HepG2 (cell line): Measurements from ENCODE around the gene SMAD6. TPM values are rescaled to one million over a fixed set of nuclear protein-coding genes. Genes with fewer than 3 reads are reported as not detected.
A peak's percentile ranks its signal among the peaks of the same experiment; 100 is the strongest.

Experiments used
- ELF4 ChIP-seq: sonication (generic); formaldehyde crosslinking; IDR thresholded peaks from 2 replicates; pipeline ENCODE4 v1.5.0; 2020; ENCODE audit warnings: missing genetic modification reagents, mild to moderate bottlenecking, moderate library complexity, borderline replicate concordance
- HOXA5 ChIP-seq: sonication (generic); formaldehyde crosslinking; IDR thresholded peaks from 2 replicates; pipeline ENCODE4 v1.4.0; 2020; ENCODE audit warnings: missing genetic modification reagents
- MAFF ChIP-seq: IDR thresholded peaks from 2 replicates; pipeline ENCODE4 v1.6.1; 2011; ENCODE audit warnings: low read depth, low read length, improper control_type of control experiment
- MEIS2 ChIP-seq: sonication (generic); formaldehyde crosslinking; IDR thresholded peaks from 2 replicates; pipeline ENCODE4 v1.9.0; 2021; ENCODE audit warnings: mild to moderate bottlenecking, missing genetic modification reagents
- MYC ChIP-seq: sonication (generic); formaldehyde crosslinking; IDR thresholded peaks from 2 replicates; pipeline ENCODE4 v1.9.0; 2021; ENCODE audit warnings: missing genetic modification reagents, borderline replicate concordance
- NFE2 ChIP-seq: sonication (generic); formaldehyde crosslinking; IDR thresholded peaks from 2 replicates; pipeline ENCODE4 v1.4.0; 2020; ENCODE audit warnings: missing genetic modification reagents
- NR1H2 ChIP-seq: sonication (generic); formaldehyde crosslinking; IDR thresholded peaks from 2 replicates; pipeline ENCODE4 v1.8.1; 2022; ENCODE audit warnings: low read depth, missing genetic modification reagents, borderline replicate concordance
- RCOR2 ChIP-seq: IDR thresholded peaks from 2 replicates; pipeline ENCODE4 v1.6.1; 2016; ENCODE audit warnings: missing biosample characterization, missing genetic modification reagents
- SIX4 ChIP-seq: sonication (generic); formaldehyde crosslinking; IDR thresholded peaks from 2 replicates; pipeline ENCODE4 v1.4.0; 2020; ENCODE audit warnings: missing genetic modification reagents
- SOX6 ChIP-seq, 2 experiments: fragments of 450-650 bp in 1 of 2; sonication (generic) in 1 of 2; formaldehyde crosslinking in 1 of 2; IDR thresholded peaks; 2 replicates each; pipeline versions ENCODE4 v1.4.0 to v1.6.1; 2017 to 2020; ENCODE audit warnings: antibody characterized with exemption in 1 of 2, mild to moderate bottlenecking in 1 of 2, missing genetic modification reagents in 1 of 2
- TEAD3 ChIP-seq: optimal IDR thresholded peaks from 2 replicates; pipeline ENCODE3; 2016; ENCODE audit warnings: borderline replicate concordance
- XRCC5 ChIP-seq: fragments of 200-400 bp; formaldehyde crosslinking; optimal IDR thresholded peaks from 2 replicates; pipeline ENCODE3; 2017; ENCODE audit warnings: mild to moderate bottlenecking, low read length
- YY1 ChIP-seq: IDR thresholded peaks from 2 replicates; pipeline ENCODE4 v1.6.1; 2011; ENCODE audit warnings: low read length, low read depth, moderate library complexity, mild to moderate bottlenecking; ENCODE audit not compliant: insufficient read depth, insufficient replicate concordance
- ZNF121 ChIP-seq: sonication (generic); formaldehyde crosslinking; IDR thresholded peaks from 2 replicates; pipeline ENCODE4 v1.5.0; 2020; ENCODE audit warnings: mild to moderate bottlenecking, missing genetic modification reagents
- ZNF160 ChIP-seq: sonication (generic); formaldehyde crosslinking; IDR thresholded peaks from 2 replicates; pipeline ENCODE4 v1.8.0; 2022; ENCODE audit warnings: mild to moderate bottlenecking, inconsistent platforms, missing genetic modification reagents
- ZNF430 ChIP-seq: sonication (generic); formaldehyde crosslinking; IDR thresholded peaks from 2 replicates; pipeline ENCODE4 v1.9.0; 2021; ENCODE audit warnings: mild to moderate bottlenecking, missing genetic modification reagents
- ZNF572 ChIP-seq: sonication (generic); formaldehyde crosslinking; IDR thresholded peaks from 2 replicates; pipeline ENCODE4 v1.5.1; 2020; ENCODE audit warnings: mild to moderate bottlenecking, missing genetic modification reagents
- ZNF724P ChIP-seq: sonication (generic); formaldehyde crosslinking; IDR thresholded peaks from 2 replicates; pipeline ENCODE4 v1.8.0; 2022; ENCODE audit warnings: missing genetic modification reagents, borderline replicate concordance
- ZNF746 ChIP-seq: sonication (generic); formaldehyde crosslinking; IDR thresholded peaks from 2 replicates; pipeline ENCODE4 v1.8.0; 2022; ENCODE audit warnings: mild to moderate bottlenecking, missing genetic modification reagents
- ZNF816 ChIP-seq: sonication (generic); formaldehyde crosslinking; IDR thresholded peaks from 2 replicates; pipeline ENCODE4 v1.8.0; 2022; ENCODE audit warnings: missing genetic modification reagents, mild to moderate bottlenecking, borderline replicate concordance
- polyA plus RNA-seq, 8 experiments: library from polyadenylated mRNA; depleted of rRNA in 3 of 8; stranded (reverse) in 7 of 8; unstranded in 1 of 8; fragments of >200 nt; fragmentation: Illumina TruSeq in 4 of 8; extraction: Trizol in 4 of 8; gene quantifications; 2 replicates each; pipeline versions ENCODE4 v1.2.1 to v1.2.3, GENCODE V29; 2011 to 2016; ENCODE audit warnings: low read depth in 4 of 8, missing spikeins in 1 of 8, mixed read lengths in 1 of 8; ENCODE audit not compliant: insufficient read depth in 1 of 8
- total RNA-seq, 5 experiments: library from RNA; depleted of rRNA; stranded (reverse); fragments of >200 nt; fragmentation: Illumina TruSeq; extraction: Trizol; gene quantifications; 2 replicates each; pipeline ENCODE4 v1.2.3, GENCODE V29; 2016; ENCODE audit warnings: low read depth in 1 of 5
- TF ChIP-seq, protein P1 (sequence below), 2 experiments: sonication (generic) in 1 of 2; formaldehyde crosslinking in 1 of 2; IDR thresholded peaks; 2 replicates each; pipeline versions ENCODE4 v1.4.0 to v1.6.1; 2018 to 2020; ENCODE audit warnings: missing genetic modification reagents in 2 of 2, borderline replicate concordance in 1 of 2, low read depth in 1 of 2, mild to moderate bottlenecking in 1 of 2, missing biosample characterization in 1 of 2
- TF ChIP-seq, protein P2 (sequence below): sonication (generic); formaldehyde crosslinking; IDR thresholded peaks from 2 replicates; pipeline ENCODE4 v1.4.0; 2020; ENCODE audit warnings: mild to moderate bottlenecking, missing genetic modification reagents
- TF ChIP-seq, protein P3 (sequence below): sonication (generic); formaldehyde crosslinking; IDR thresholded peaks from 2 replicates; pipeline ENCODE4 v1.8.1; 2023; ENCODE audit warnings: mild to moderate bottlenecking, missing genetic modification reagents
- TF ChIP-seq, protein P4 (sequence below): sonication (generic); formaldehyde crosslinking; IDR thresholded peaks from 2 replicates; pipeline ENCODE4 v1.4.0; 2020; ENCODE audit warnings: missing genetic modification reagents, borderline replicate concordance

The SMAD6 gene
- total and polyA plus RNA-seq, 2 of the 13 experiments (the other 11 are each of a cell fraction or from before 2014, with no cell fraction given): 3.3 to 4.4 TPM

DNA sequence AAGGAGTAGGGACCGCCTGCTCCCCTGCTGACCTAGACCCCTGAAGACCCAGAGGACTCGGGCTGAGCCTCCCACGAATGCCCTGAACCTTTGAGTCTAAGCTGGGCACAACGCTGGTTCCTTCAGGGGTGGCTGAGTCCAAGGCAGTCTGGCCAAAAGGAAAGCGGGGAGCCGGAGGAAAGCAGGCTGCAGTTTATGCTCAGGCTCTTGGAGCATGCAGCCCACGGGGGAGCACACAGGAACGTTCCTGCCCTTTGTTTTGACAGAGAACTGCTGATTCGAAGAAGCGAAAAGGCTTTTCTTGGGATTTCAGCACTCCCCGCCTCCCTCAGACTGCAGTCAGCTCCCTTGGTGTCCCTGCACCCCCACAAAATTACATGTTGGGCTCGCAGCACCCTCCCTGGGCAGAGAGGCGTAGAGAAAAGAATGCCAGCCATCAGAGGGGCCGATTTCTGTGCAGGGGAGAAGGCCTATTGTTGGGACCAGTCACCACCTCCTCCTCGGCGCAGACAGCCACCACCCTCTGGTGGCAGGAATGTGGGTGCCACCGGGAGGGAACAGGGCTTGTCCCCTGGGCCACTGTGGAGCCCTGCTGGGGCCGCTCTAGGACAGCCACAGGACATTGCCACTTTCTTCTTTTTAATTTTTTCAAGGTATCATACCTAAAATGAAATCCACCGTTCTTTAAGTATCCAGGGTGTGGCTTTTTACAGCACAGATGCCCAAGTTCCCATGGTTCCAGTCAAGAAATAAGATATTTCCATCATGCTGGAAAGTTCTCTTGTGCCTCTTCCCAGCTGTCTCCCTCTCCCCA is 72.2 kb downstream of the SMAD6 start (continued):
- TF ChIP-seq, protein P1, sequence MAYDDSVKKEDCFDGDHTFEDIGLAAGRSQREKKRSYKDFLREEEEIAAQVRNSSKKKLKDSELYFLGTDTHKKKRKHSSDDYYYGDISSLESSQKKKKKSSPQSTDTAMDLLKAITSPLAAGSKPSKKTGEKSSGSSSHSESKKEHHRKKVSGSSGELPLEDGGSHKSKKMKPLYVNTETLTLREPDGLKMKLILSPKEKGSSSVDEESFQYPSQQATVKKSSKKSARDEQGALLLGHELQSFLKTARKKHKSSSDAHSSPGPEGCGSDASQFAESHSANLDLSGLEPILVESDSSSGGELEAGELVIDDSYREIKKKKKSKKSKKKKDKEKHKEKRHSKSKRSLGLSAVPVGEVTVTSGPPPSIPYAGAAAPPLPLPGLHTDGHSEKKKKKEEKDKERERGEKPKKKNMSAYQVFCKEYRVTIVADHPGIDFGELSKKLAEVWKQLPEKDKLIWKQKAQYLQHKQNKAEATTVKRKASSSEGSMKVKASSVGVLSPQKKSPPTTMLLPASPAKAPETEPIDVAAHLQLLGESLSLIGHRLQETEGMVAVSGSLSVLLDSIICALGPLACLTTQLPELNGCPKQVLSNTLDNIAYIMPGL (CRISPR knock-in tag; IDR thresholded peaks at IDR 0.05; ENCODE audit: borderline replicate concordance in 1 of 2, low read depth in 1 of 2): peak; percentile 79 to 93
- TF ChIP-seq YY1: peak; percentile 54
- TF ChIP-seq SOX6 (IDR thresholded peaks at IDR 0.05): no peak
- peak; percentile 63; the same call in 1 of the 2 replicates for TF ChIP-seq SOX6 (CRISPR knock-in tag; IDR thresholded peaks at IDR 0.05)
- no peak for TF ChIP-seq NR1H2 (CRISPR knock-in tag)
- no peak for TF ChIP-seq ZNF724P (CRISPR knock-in tag)
- no peak for TF ChIP-seq ZNF816 (CRISPR knock-in tag)
- peak; percentile 96 for TF ChIP-seq XRCC5
- TF ChIP-seq MAFF: no peak
- TF ChIP-seq ZNF746 (CRISPR knock-in tag): 0 out of 2 replicates have a peak, but pooled peaks have one; percentile 39
- peak; percentile 47; the same call in 1 of the 2 replicates for TF ChIP-seq MEIS2
- TF ChIP-seq, protein P2, sequence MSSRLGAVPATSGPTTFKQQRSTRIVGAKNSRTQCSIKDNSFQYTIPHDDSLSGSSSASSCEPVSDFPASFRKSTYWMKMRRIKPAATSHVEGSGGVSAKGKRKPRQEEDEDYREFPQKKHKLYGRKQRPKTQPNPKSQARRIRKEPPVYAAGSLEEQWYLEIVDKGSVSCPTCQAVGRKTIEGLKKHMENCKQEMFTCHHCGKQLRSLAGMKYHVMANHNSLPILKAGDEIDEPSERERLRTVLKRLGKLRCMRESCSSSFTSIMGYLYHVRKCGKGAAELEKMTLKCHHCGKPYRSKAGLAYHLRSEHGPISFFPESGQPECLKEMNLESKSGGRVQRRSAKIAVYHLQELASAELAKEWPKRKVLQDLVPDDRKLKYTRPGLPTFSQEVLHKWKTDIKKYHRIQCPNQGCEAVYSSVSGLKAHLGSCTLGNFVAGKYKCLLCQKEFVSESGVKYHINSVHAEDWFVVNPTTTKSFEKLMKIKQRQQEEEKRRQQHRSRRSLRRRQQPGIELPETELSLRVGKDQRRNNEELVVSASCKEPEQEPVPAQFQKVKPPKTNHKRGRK (CRISPR knock-in tag): no peak
- TF ChIP-seq ZNF121 (CRISPR knock-in tag): 0 out of 2 replicates have a peak, but pooled peaks have one; percentile 32
- 0 out of 2 replicates have a peak, but pooled peaks have one; percentile 25 for TF ChIP-seq ZNF430 (CRISPR knock-in tag)
- TF ChIP-seq MYC (CRISPR knock-in tag): 0 out of 2 replicates have a peak, but pooled peaks have one; percentile 41
- TF ChIP-seq RCOR2 (CRISPR knock-in tag): peak; percentile 71; the same call in 1 of the 2 replicates
- 0 out of 2 replicates have a peak, but pooled peaks have one; percentile 52 for TF ChIP-seq HOXA5 (CRISPR knock-in tag)
- TF ChIP-seq, protein P3, sequence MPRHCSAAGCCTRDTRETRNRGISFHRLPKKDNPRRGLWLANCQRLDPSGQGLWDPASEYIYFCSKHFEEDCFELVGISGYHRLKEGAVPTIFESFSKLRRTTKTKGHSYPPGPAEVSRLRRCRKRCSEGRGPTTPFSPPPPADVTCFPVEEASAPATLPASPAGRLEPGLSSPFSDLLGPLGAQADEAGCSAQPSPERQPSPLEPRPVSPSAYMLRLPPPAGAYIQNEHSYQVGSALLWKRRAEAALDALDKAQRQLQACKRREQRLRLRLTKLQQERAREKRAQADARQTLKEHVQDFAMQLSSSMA (CRISPR knock-in tag): 0 out of 2 replicates have a peak, but pooled peaks have one; percentile 50
- peak; percentile 100 for TF ChIP-seq TEAD3
- no peak for TF ChIP-seq ELF4
- TF ChIP-seq NFE2 (CRISPR knock-in tag): no peak
- no peak for TF ChIP-seq ZNF160 (CRISPR knock-in tag)
- TF ChIP-seq, protein P4, sequence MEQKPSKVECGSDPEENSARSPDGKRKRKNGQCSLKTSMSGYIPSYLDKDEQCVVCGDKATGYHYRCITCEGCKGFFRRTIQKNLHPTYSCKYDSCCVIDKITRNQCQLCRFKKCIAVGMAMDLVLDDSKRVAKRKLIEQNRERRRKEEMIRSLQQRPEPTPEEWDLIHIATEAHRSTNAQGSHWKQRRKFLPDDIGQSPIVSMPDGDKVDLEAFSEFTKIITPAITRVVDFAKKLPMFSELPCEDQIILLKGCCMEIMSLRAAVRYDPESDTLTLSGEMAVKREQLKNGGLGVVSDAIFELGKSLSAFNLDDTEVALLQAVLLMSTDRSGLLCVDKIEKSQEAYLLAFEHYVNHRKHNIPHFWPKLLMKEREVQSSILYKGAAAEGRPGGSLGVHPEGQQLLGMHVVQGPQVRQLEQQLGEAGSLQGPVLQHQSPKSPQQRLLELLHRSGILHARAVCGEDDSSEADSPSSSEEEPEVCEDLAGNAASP: peak; percentile 54; the same call in 1 of the 2 replicates
- TF ChIP-seq SIX4 (CRISPR knock-in tag): peak; percentile 46
- TF ChIP-seq ZNF572 (CRISPR knock-in tag): no peak
